T-cell (primary cell): ENCODE data around the gene CA11. TPM values are rescaled to one million over a fixed set of nuclear protein-coding genes. Genes with fewer than 3 reads are reported as not detected.

Source experiments
- ATAC-seq, 4 experiments: fragments of 200-7000 bp in 3 of 4; fragments of 150-1000 bp in 1 of 4; cut with Tn5 transposase; replicated peaks in 1 of 4; 1 replicate in 3 of 4; 2 replicates in 1 of 4; pipeline ENCODE4 v1.10.0; 2021; ENCODE audit warnings: moderate library complexity in 3 of 4, mild to moderate bottlenecking in 2 of 4, moderate number of reproducible peaks in 1 of 4
- CTCF ChIA-PET, 2 donors: fragments of 300-600 bp; sonication (Branson Sonifier 250); formaldehyde crosslinking; loops; one replicate each; lab custom pipeline; 2022; ENCODE audit warnings: antibody characterized with exemption in 2 of 2; lab: Charles Lee
- POLR2A ChIA-PET, 2 donors: fragments of 300-600 bp; sonication (Branson Sonifier 250); formaldehyde crosslinking; loops; one replicate each; lab custom pipeline; 2022; ENCODE audit warnings: antibody characterized with exemption in 2 of 2; lab: Charles Lee
- DNase-seq, 35 experiments: peaks; one replicate each; pipeline versions ENCODE4 v3.0.0 to v3.0.0-alpha.2; 2013 to 2023
- H3K27ac ChIP-seq: one replicate; pipeline ENCODE4 v1.5.1; 2013; ENCODE audit warnings: low read length
- H3K27me3 ChIP-seq, 2 experiments: replicated peaks in 1 of 2; 1 replicate in 1 of 2; 2 replicates in 1 of 2; pipeline versions ENCODE4 v1.6.1 to v1.7.0; 2013; ENCODE audit warnings: low read length in 1 of 2, mixed read lengths in 1 of 2; ENCODE audit not compliant: control insufficient read depth in 2 of 2, insufficient read depth in 2 of 2; ENCODE audit errors: extremely low read depth in 1 of 2
- H3K36me3 ChIP-seq, 2 donors: 1 replicate in 1 of 2; 2 replicates in 1 of 2; pipeline versions ENCODE4 v1.6.1 to v1.7.0; 2013; ENCODE audit warnings: low read length in 1 of 2; ENCODE audit not compliant: control insufficient read depth in 2 of 2, insufficient read depth in 1 of 2; ENCODE audit errors: extremely low read depth in 1 of 2
- H3K4me1 ChIP-seq, 2 experiments: 1 replicate in 1 of 2; 2 replicates in 1 of 2; pipeline versions ENCODE4 v1.6.1 to v1.7.0; 2013; ENCODE audit warnings: low read length in 2 of 2, mixed read lengths in 1 of 2; ENCODE audit not compliant: insufficient read depth in 2 of 2, control insufficient read depth in 1 of 2; ENCODE audit errors: extremely low read depth in 1 of 2
- H3K4me3 ChIP-seq, 2 donors: 1 replicate in 1 of 2; 2 replicates in 1 of 2; pipeline versions ENCODE4 v1.5.1 to v1.7.0; 2013; ENCODE audit warnings: mild to moderate bottlenecking in 2 of 2, low read length in 1 of 2, moderate library complexity in 1 of 2; ENCODE audit not compliant: control insufficient read depth in 1 of 2; ENCODE audit errors: extremely low read depth in 1 of 2
- H3K9me3 ChIP-seq: 2 replicates; pipeline ENCODE4 v1.7.0; 2013
- H3K27ac Mint-ChIP-seq, 2 donors: one replicate each; pipeline ENCODE4 v1.8.0; 2020 to 2021; ENCODE audit warnings: mild to moderate bottlenecking in 2 of 2, mixed read lengths in 2 of 2
- H3K27me3 Mint-ChIP-seq, 2 donors: one replicate each; pipeline ENCODE4 v1.8.0; 2021 to 2022; ENCODE audit warnings: mixed read lengths in 2 of 2
- H3K36me3 Mint-ChIP-seq: one replicate; pipeline ENCODE4 v1.8.0; 2021; ENCODE audit warnings: mixed read lengths
- H3K4me1 Mint-ChIP-seq, 3 donors: one replicate each; pipeline ENCODE4 v1.8.0; 2020 to 2022; ENCODE audit warnings: mixed read lengths in 3 of 3, mild to moderate bottlenecking in 1 of 3
- H3K4me3 Mint-ChIP-seq, 3 donors: one replicate each; pipeline ENCODE4 v1.8.0; 2020 to 2022; ENCODE audit warnings: mild to moderate bottlenecking in 3 of 3, mixed read lengths in 3 of 3, moderate library complexity in 3 of 3
- H3K9me3 Mint-ChIP-seq, 3 donors: one replicate each; pipeline ENCODE4 v1.8.0; 2020 to 2022; ENCODE audit warnings: mixed read lengths in 3 of 3
- WGBS: methylation state at CpG from one replicate; pipeline ENCODE4 v1.1.5; 2013; ENCODE audit warnings: missing lambda C conversion rate; ENCODE audit not compliant: insufficient coverage; 5-methylcytosine and 5-hydroxymethylcytosine counted together
- total RNA-seq, 35 experiments: library from RNA in 6 of 35; stranded (reverse) in 6 of 35; fragments of 120-200 nt in 1 of 35; gene quantifications; one replicate each; pipeline versions ENCODE4 v1.2.1 to v1.2.4 and lab custom pipeline; 2013 to 2026

CA11 gene
- total RNA-seq, 5 donors from 2014 or later (not counting 1 experiment from before 2014, with no cell fraction given): 8.0 to 18.5 (median 11.0) TPM

GRCh38 chr19:48646722-48647216 lies 782 bp upstream of the CA11 start:
- no CpG with 5 or more reads among the region's 10 CpGs for WGBS
- Histone ChIP-seq H3K27me3 (no peaks in the 10 kb centered on the region), H3K4me1 (peaks cover 5 to 58% of the 10 kb centered on the region in 2 experiments), H3K9me3 (no peaks in the 10 kb centered on the region), H3K36me3 (no peaks in the 10 kb centered on the region), H3K27ac (peak overlapping the region; percentile 77), H3K4me3 (peak overlapping the region in 1 of 2 donors; percentile 59)
- peaks cover 43 to 52% (median 49%) of the 10 kb centered on the region in 3 donors for H3K4me1 Mint-ChIP-seq
- H3K27ac Mint-ChIP-seq: peak overlapping the region; percentile 56 to 79
- no peaks in the 10 kb centered on the region for H3K36me3 Mint-ChIP-seq
- ChIA-PET CTCF (interaction anchor here in 1 of 2 donors (1.5 to 1.9 kb wide), 2 partner anchors 28 to 92 kb away, joined by 7 to 8 read pairs; no protein-coding TSS in a partner anchor), POLR2A (no interaction called here)
- no peaks in the 10 kb centered on the region for H3K9me3 Mint-ChIP-seq
- no peak for DNase-seq
- H3K27me3 Mint-ChIP-seq: no peaks in the 10 kb centered on the region
- H3K4me3 Mint-ChIP-seq: peak overlapping the region; percentile 23 to 99 (median 43)
- ATAC-seq: no peak

GRCh38 chr19:48645620-48646000 lies 377 bp downstream of the CA11 start:
- H3K36me3 ChIP-seq: no peaks in the 10 kb centered on the region
- ChIA-PET POLR2A (interaction anchor here in 1 of 2 donors (0.5 kb wide), 1 partner anchor 198 kb away, joined by 5 read pairs; no protein-coding TSS in a partner anchor), CTCF (interaction anchor here in 1 of 2 donors (0.6 to 1.9 kb wide), 4 partner anchors 29 to 312 kb away, joined by 3 to 8 read pairs (median 5); no protein-coding TSS in a partner anchor)
- H3K4me3 Mint-ChIP-seq: peak overlapping the region; percentile 80 to 99 (median 90)
- no peaks in the 10 kb centered on the region for H3K9me3 ChIP-seq
- ATAC-seq (no peak), DNase-seq (peak in 2 of 35 experiments; percentile 24 to 31)
- no peaks in the 10 kb centered on the region for H3K36me3 Mint-ChIP-seq
- H3K9me3 Mint-ChIP-seq: no peaks in the 10 kb centered on the region
- H3K4me3 ChIP-seq: peak overlapping the region; percentile 59 to 71
- H3K4me1 Mint-ChIP-seq: peaks cover 39 to 52% (median 46%) of the 10 kb centered on the region in 3 donors
- H3K27ac Mint-ChIP-seq: peak overlapping the region; percentile 91 to 92
- H3K27me3 ChIP-seq: no peaks in the 10 kb centered on the region
- H3K27ac ChIP-seq: peak overlapping the region; percentile 77
- 1% methylated on average over 6 of the region's 6 CpGs for WGBS
- peaks cover 5 to 58% of the 10 kb centered on the region in 2 experiments for H3K4me1 ChIP-seq
- no peaks in the 10 kb centered on the region for H3K27me3 Mint-ChIP-seq

- peak overlapping the region; percentile 80 to 99 (median 90) for H3K4me3 Mint-ChIP-seq
- no peaks in the 10 kb centered on the region for H3K36me3 Mint-ChIP-seq
- Histone ChIP-seq H3K9me3 (no peaks in the 10 kb centered on the region), H3K4me3 (peak overlapping the region; percentile 59 to 71), H3K27me3 (no peaks in the 10 kb centered on the region), H3K4me1 (peaks cover 5 to 55% of the 10 kb centered on the region in 2 experiments), H3K36me3 (no peaks in the 10 kb centered on the region), H3K27ac (peak overlapping the region; percentile 77)
- peak overlapping the region; percentile 91 to 92 for H3K27ac Mint-ChIP-seq
- H3K27me3 Mint-ChIP-seq: no peaks in the 10 kb centered on the region
- ATAC-seq: peak; percentile 61 to 65 (median 64)
- ChIA-PET POLR2A (interaction anchor here in 1 of 2 donors (0.5 kb wide), 2 partner anchors 198 to 349 kb away, joined by 3 to 5 read pairs; partner anchors contain the start of gene RUVBL2), CTCF (interaction anchor here in 1 of 2 donors (0.7 to 1.9 kb wide), 4 partner anchors 30 to 813 kb away, joined by 3 to 8 read pairs (median 5); no protein-coding TSS in a partner anchor)
- WGBS: 4% methylated on average over 15 of the region's 25 CpGs
- DNase-seq: peak; percentile 54 to 87 (median 70)
- H3K4me1 Mint-ChIP-seq: peaks cover 40 to 52% (median 47%) of the 10 kb centered on the region in 3 donors
- no peaks in the 10 kb centered on the region for H3K9me3 Mint-ChIP-seq
Observed at GRCh38 chr19:48644839-48645619, 958 bp downstream of the CA11 start.

DNA sequence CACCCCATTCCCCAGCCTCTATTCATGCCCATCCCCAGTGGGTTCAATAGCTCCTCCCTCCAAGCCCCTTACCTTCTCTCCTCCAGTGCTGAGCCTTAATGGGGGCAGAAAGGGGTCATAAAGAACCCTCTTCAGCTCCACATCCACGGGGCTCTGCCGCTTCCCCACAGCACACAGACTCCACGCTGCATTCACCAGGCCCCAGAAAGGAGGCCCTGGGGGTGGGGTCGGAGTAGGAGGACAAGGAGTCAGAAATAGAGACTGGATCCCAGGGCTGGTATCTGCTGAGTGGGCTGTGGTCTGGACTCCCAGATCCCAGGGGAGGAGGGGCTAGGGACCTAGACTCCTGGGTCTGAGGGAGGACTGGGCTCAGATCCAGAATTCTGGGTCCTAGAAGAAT lies 1.6 kb downstream of the CA11 start:
- H3K27ac ChIP-seq: peak overlapping the region; percentile 77
- ChIA-PET POLR2A (interaction anchor here in 1 of 2 donors (0.5 kb wide), 1 partner anchor 349 kb away, joined by 3 read pairs; the partner anchor contains the start of gene RUVBL2), CTCF (interaction anchor here in 1 of 2 donors (0.7 kb wide), 1 partner anchor 814 kb away, joined by 3 read pairs; no protein-coding TSS in a partner anchor)
- no peaks in the 10 kb centered on the region for H3K36me3 ChIP-seq
- no peaks in the 10 kb centered on the region for H3K27me3 ChIP-seq
- peak overlapping the region in 2 of 3 donors; percentile 80 to 99 for H3K4me3 Mint-ChIP-seq
- H3K27me3 Mint-ChIP-seq: no peaks in the 10 kb centered on the region
- ATAC-seq (no peak), DNase-seq (no peak)
- H3K36me3 Mint-ChIP-seq: no peaks in the 10 kb centered on the region
- H3K4me3 ChIP-seq: no peak overlapping the region
- no peaks in the 10 kb centered on the region for H3K9me3 ChIP-seq
- H3K27ac Mint-ChIP-seq: peak overlapping the region in 1 of 2 donors; percentile 92
- H3K4me1 Mint-ChIP-seq: peaks cover 39 to 48% (median 47%) of the 10 kb centered on the region in 3 donors
- H3K4me1 ChIP-seq: peaks cover 3 to 57% of the 10 kb centered on the region in 2 experiments
- no CpG with 5 or more reads among the region's 4 CpGs for WGBS
- no peaks in the 10 kb centered on the region for H3K9me3 Mint-ChIP-seq

- no peak for ATAC-seq
- CTCF ChIA-PET: no interaction called here
- WGBS: 93% methylated on average over 3 of the region's 5 CpGs
- H3K27me3 Mint-ChIP-seq: no peaks in the 10 kb centered on the region
- H3K27ac Mint-ChIP-seq: peak overlapping the region in 1 of 2 donors; percentile 1
- H3K9me3 Mint-ChIP-seq: no peaks in the 10 kb centered on the region
- H3K4me1 Mint-ChIP-seq: peaks cover 42 to 51% (median 49%) of the 10 kb centered on the region in 3 donors
- Histone ChIP-seq H3K4me3 (no peak overlapping the region), H3K27me3 (peaks cover 0 to 4% of the 10 kb centered on the region in 2 experiments), H3K27ac (no peak overlapping the region), H3K9me3 (no peaks in the 10 kb centered on the region), H3K36me3 (no peaks in the 10 kb centered on the region), H3K4me1 (peaks cover 5 to 58% of the 10 kb centered on the region in 2 experiments)
- H3K4me3 Mint-ChIP-seq: no peak overlapping the region
- DNase-seq: no peak
- POLR2A ChIA-PET: interaction anchor here in 1 of 2 donors (0.6 kb wide), 1 partner anchor 232 kb away, joined by 5 read pairs; no protein-coding TSS in a partner anchor
- H3K36me3 Mint-ChIP-seq: no peaks in the 10 kb centered on the region
Observed at GRCh38 chr19:48642862-48643261, 3.1 kb downstream of the CA11 start.

GRCh38 chr19:48641850-48642249 lies 4.1 kb downstream of the CA11 start:
- CTCF ChIA-PET: interaction anchor here in 1 of 2 donors (0.5 to 0.7 kb wide), 4 partner anchors 9 to 428 kb away, joined by 3 to 6 read pairs (median 4); no protein-coding TSS in a partner anchor
- H3K9me3 ChIP-seq: no peaks in the 10 kb centered on the region
- Mint-ChIP-seq H3K4me3 (no peak overlapping the region), H3K27me3 (no peaks in the 10 kb centered on the region), H3K9me3 (no peaks in the 10 kb centered on the region), H3K27ac (no peak overlapping the region), H3K4me1 (peaks cover 37 to 45% (median 43%) of the 10 kb centered on the region in 3 donors), H3K36me3 (no peaks in the 10 kb centered on the region)
- no peak for ATAC-seq
- no peak overlapping the region for H3K4me3 ChIP-seq
- H3K36me3 ChIP-seq: no peaks in the 10 kb centered on the region
- DNase-seq: no peak
- H3K27me3 ChIP-seq: peaks cover 0 to 4% of the 10 kb centered on the region in 2 experiments
- POLR2A ChIA-PET: no interaction called here
- no peak overlapping the region for H3K27ac ChIP-seq
- H3K4me1 ChIP-seq: peaks cover 3 to 49% of the 10 kb centered on the region in 2 experiments
- 100% methylated on average over 1 of the region's 2 CpGs for WGBS
